HL-60 (cell line): ENCODE results near the gene ZNF385D.

ENCODE experiments used
- DNase-seq, 2 experiments: peaks; one replicate each; pipeline ENCODE4 v3.0.0-alpha.2; 2010 to 2020; ENCODE audit warnings: low read depth in 1 of 2, low spot score in 1 of 2
- H3K27ac ChIP-seq: fragments of 250-450 bp; sonication (Bioruptor Pico); replicated peaks from 2 replicates; pipeline ENCODE4 v1.5.1; 2020; ENCODE audit warnings: mild to moderate bottlenecking, moderate library complexity
- H3K27me3 ChIP-seq: fragments of 250-450 bp; sonication (Bioruptor Pico); 2 replicates; pipeline ENCODE4 v1.5.1; 2021; ENCODE audit warnings: mild to moderate bottlenecking, moderate library complexity; ENCODE audit not compliant: insufficient read depth, poor library complexity, severe bottlenecking
- H3K4me3 ChIP-seq: replicated peaks from 2 replicates; pipeline ENCODE4 v1.5.1; 2011; ENCODE audit warnings: mild to moderate bottlenecking, control low read depth, low read length; ENCODE audit not compliant: insufficient read depth
- CTCF ChIP-seq: IDR thresholded peaks from one replicate; pipeline ENCODE4 v1.5.1; 2011; ENCODE audit warnings: low read length, control low read depth, inconsistent platforms; ENCODE audit not compliant: insufficient read depth
- GABPA ChIP-seq: IDR thresholded peaks from 2 replicates; pipeline ENCODE4 v1.6.1; 2012; ENCODE audit warnings: low read depth
- POLR2AphosphoS5 ChIP-seq: IDR thresholded peaks from 2 replicates; pipeline ENCODE4 v1.6.1; 2012; ENCODE audit warnings: low read depth
- SPI1 ChIP-seq: IDR thresholded peaks from 2 replicates; pipeline ENCODE4 v1.6.1; 2012; ENCODE audit warnings: low read depth, mild to moderate bottlenecking, borderline replicate concordance
- TF ChIP-seq, protein P1 (sequence below): IDR thresholded peaks from 2 replicates; pipeline ENCODE4 v1.6.1; 2012; ENCODE audit warnings: low read depth; ENCODE audit not compliant: insufficient replicate concordance

The ZNF385D gene

GRCh38 chr3:21528291-21528995, 222.6 kb downstream of the ZNF385D start:
- no peak for DNase-seq
- H3K27me3 ChIP-seq, result no peaks in the 10 kb centered on the region

GRCh38 chr3:21526461-21526860, 224.5 kb downstream of the ZNF385D start:
- H3K27me3 ChIP-seq, result no peaks in the 10 kb centered on the region
- H3K4me3 ChIP-seq, result no peak overlapping the region

More at GRCh38 chr3:21528291-21528995, 222.6 kb downstream of the ZNF385D start:
- Histone ChIP-seq H3K4me3 (no peak overlapping the region), H3K27ac (no peak overlapping the region)
- TF ChIP-seq POLR2AphosphoS5, result no peak
- TF ChIP-seq CTCF, result no peak
- no peak for TF ChIP-seq GABPA
- no peak for TF ChIP-seq SPI1
- TF ChIP-seq, protein P1, sequence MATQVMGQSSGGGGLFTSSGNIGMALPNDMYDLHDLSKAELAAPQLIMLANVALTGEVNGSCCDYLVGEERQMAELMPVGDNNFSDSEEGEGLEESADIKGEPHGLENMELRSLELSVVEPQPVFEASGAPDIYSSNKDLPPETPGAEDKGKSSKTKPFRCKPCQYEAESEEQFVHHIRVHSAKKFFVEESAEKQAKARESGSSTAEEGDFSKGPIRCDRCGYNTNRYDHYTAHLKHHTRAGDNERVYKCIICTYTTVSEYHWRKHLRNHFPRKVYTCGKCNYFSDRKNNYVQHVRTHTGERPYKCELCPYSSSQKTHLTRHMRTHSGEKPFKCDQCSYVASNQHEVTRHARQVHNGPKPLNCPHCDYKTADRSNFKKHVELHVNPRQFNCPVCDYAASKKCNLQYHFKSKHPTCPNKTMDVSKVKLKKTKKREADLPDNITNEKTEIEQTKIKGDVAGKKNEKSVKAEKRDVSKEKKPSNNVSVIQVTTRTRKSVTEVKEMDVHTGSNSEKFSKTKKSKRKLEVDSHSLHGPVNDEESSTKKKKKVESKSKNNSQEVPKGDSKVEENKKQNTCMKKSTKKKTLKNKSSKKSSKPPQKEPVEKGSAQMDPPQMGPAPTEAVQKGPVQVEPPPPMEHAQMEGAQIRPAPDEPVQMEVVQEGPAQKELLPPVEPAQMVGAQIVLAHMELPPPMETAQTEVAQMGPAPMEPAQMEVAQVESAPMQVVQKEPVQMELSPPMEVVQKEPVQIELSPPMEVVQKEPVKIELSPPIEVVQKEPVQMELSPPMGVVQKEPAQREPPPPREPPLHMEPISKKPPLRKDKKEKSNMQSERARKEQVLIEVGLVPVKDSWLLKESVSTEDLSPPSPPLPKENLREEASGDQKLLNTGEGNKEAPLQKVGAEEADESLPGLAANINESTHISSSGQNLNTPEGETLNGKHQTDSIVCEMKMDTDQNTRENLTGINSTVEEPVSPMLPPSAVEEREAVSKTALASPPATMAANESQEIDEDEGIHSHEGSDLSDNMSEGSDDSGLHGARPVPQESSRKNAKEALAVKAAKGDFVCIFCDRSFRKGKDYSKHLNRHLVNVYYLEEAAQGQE, result no peak

GRCh38 chr3:21524133-21524532, 226.9 kb downstream of the ZNF385D start:
- no peaks in the 10 kb centered on the region for H3K27me3 ChIP-seq
- H3K27ac ChIP-seq, result no peak overlapping the region
- TF ChIP-seq SPI1 (no peak), POLR2AphosphoS5 (no peak), CTCF (no peak), GABPA (no peak)
- TF ChIP-seq, protein P1, result no peak
- H3K4me3 ChIP-seq, result no peak overlapping the region
- no peak for DNase-seq

More at GRCh38 chr3:21526461-21526860, 224.5 kb downstream of the ZNF385D start:
- no peak for DNase-seq
- TF ChIP-seq, protein P1, result no peak
- TF ChIP-seq CTCF (no peak), GABPA (no peak), SPI1 (no peak), POLR2AphosphoS5 (no peak)
- no peak overlapping the region for H3K27ac ChIP-seq
